GM12892 (cell line): ENCODE data around the gene TRIO.

Experiments
- POLR2A ChIP-seq: IDR thresholded peaks from 2 replicates; pipeline ENCODE4 v1.6.1; 2011; ENCODE audit warnings: low read depth, low read length, control low read depth
- POLR2AphosphoS5 ChIP-seq: IDR thresholded peaks from 2 replicates; pipeline ENCODE4 v1.6.1; 2011; ENCODE audit warnings: low read depth, low read length, control low read depth
- TAF1 ChIP-seq: IDR thresholded peaks from 2 replicates; pipeline ENCODE4 v1.6.1; 2011; ENCODE audit warnings: low read depth, mild to moderate bottlenecking, control low read depth, low read length, borderline replicate concordance

DNA sequence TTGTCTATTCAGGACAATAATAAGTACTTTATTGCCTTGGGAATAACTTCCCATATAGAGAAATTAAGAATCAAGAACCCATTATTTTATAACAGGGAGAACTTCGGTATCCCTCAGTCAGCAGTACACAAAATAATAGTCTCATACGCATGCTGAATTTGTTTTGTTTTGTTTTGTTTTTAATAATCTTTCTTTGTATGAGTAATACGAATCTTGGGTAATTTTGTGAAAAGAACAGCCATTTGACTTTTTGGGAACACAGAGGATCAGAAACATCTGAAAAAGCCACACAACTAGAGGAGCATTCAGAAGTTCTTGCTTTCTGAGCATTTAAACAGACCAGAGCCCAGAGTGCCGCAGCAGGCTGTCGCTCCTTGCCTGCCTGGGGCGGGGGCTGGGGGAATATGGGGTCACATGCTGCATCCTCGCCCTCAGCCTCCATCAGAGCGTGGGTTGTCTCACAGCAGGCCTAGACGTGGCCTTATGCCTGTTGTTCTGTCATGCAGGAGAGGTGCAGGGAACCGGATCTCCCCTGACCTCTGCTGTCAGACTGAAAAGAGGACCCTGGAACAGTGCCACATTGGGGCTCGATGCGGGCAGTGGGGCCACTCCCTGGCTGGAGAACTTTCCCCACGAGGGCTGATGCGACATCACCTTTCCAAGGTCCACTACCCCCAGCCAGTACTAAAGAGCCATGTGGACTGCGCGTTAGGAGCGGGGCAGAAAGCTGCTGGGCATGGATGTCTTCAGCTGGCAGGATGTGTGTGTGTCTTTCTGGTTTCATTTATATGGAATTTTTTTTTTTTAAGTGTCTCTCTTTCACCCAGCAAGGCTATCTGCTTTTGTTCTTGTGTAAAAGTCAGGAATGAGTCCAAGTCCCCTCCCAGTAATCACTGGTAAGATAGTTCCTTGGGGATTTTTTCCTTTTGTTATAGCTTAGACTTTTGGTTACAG, 305.1 kb downstream of the TRIO start:
- TF ChIP-seq POLR2AphosphoS5: no peak
- no peak for TF ChIP-seq POLR2A
- TF ChIP-seq TAF1: no peak
